ENCODE data around the gene HIVEP2. TPM values are rescaled to one million over a fixed set of nuclear protein-coding genes. Genes with fewer than 3 reads are reported as not detected.

HIVEP2 gene
- total RNA-seq, 1 donor from 2014 or later, result 3.5 TPM

DNA sequence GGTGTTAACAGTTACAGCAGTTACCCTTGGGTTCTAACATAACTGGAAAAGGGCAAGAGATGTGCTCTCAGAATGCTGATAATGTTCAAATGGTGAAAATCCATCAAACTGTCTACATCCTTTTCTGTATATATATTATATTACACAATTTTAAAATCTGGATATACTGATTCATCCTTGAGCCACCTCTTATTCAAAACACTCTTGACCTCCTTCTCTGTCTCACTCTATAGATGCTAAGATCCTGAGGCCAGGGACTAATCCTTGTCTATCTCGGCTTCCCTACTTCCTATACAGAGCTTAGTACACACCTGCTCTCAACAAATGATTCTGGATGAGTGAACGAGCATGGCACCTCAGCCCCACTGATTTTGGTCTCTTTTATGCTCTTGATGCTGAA lies 47.3 kb downstream of the HIVEP2 start:
- Mint-ChIP-seq H3K9me3 (no peaks in the 10 kb centered on the region), H3K27me3 (ENCODE audit: low read depth) (no peaks in the 10 kb centered on the region), H3K4me1 (peaks cover 27% of the 10 kb centered on the region), H3K4me3 (no peak overlapping the region), H3K36me3 (ENCODE audit: low read depth) (peaks cover 3% of the 10 kb centered on the region), H3K27ac (ENCODE audit: unreplicated experiment) (no peak overlapping the region)
- no peak for TF ChIP-seq CTCF (conservative IDR thresholded peaks at IDR 0.05)
- DNase-seq (ENCODE audit: low read depth, low spot score), result no peak

- Mint-ChIP-seq H3K9me3 (no peaks in the 10 kb centered on the region), H3K27me3 (ENCODE audit: low read depth) (no peaks in the 10 kb centered on the region), H3K36me3 (ENCODE audit: low read depth) (peaks cover 3% of the 10 kb centered on the region), H3K4me1 (peaks cover 18% of the 10 kb centered on the region), H3K27ac (ENCODE audit: unreplicated experiment) (no peak overlapping the region), H3K4me3 (no peak overlapping the region)
- no peak for DNase-seq (ENCODE audit: low read depth, low spot score)
- no peak for TF ChIP-seq CTCF (conservative IDR thresholded peaks at IDR 0.05)
Observed at GRCh38 chr6:142896732-142897131, 48.2 kb downstream of the HIVEP2 start.

- Mint-ChIP-seq H3K27me3 (ENCODE audit: low read depth) (no peaks in the 10 kb centered on the region), H3K4me1 (peaks cover 6% of the 10 kb centered on the region), H3K36me3 (ENCODE audit: low read depth) (peaks cover 3% of the 10 kb centered on the region), H3K27ac (ENCODE audit: unreplicated experiment) (no peak overlapping the region), H3K4me3 (no peak overlapping the region), H3K9me3 (no peaks in the 10 kb centered on the region)
- DNase-seq (ENCODE audit: low read depth, low spot score), result no peak
- TF ChIP-seq CTCF (conservative IDR thresholded peaks at IDR 0.05), result no peak
Observed at GRCh38 chr6:142893088-142893487, 51.9 kb downstream of the HIVEP2 start.

DNA sequence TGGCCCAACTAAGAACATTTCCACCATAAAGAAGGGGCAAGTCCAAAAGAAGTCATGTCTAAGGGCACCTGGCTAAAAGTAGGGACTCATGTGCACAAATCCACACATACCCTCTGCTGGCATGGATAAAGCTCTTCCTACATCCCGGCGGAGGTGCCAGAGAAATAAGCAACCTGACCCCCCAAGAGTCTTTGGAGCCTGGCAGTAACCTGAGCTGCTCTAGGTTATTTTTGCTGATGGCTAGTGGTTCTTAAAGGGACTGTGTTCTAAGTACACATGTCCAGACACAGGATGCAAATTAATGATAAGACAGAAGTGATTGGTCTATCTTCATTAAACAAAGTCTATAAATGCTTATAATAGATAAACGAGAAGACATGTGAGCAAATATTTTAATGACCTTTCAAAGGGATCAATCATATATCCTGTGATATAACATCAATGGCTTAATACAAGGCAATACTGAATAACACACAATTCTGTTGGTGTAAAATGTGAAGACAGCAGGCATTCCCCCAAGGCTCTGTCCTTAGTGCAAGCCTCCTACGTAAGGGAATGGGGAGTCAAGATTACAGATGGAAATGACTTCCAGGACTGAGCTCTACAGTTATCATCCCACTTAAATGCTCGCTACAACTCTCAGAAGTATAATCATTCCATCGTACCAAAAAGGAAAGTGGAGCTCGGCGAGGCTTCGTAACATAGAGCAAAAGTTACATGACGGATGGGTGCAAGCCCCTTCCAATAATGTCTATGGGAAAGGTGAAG lies 52.5 kb downstream of the HIVEP2 start:
- no peak for DNase-seq (ENCODE audit: low read depth, low spot score)
- no peak overlapping the region for H3K27ac Mint-ChIP-seq (ENCODE audit: unreplicated experiment)
- H3K27me3 Mint-ChIP-seq (ENCODE audit: low read depth), result no peaks in the 10 kb centered on the region
- peaks cover 3% of the 10 kb centered on the region for H3K36me3 Mint-ChIP-seq (ENCODE audit: low read depth)
- peaks cover 6% of the 10 kb centered on the region for H3K4me1 Mint-ChIP-seq
- no peaks in the 10 kb centered on the region for H3K9me3 Mint-ChIP-seq
- no peak overlapping the region for H3K4me3 Mint-ChIP-seq
- TF ChIP-seq CTCF (conservative IDR thresholded peaks at IDR 0.05), result no peak

DNA sequence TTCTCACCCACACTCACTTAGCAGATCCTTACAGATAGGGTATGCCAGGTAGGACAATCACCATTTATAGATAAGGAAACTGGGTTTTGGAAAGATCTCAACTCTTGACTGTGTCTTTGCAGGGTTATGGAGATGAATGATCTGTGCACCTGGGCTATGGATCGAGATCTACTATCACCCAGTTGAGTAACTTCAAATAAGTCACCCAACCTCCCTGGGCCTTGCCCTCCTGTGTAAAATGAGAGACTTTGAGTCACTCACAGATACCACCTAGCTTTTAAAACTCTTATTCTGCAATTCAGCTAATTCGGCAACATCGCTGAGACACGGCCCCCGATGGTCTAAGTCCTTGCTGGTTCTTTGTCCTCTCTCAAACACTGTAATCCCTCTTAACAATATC lies 53.5 kb downstream of the HIVEP2 start:
- Mint-ChIP-seq H3K9me3 (no peaks in the 10 kb centered on the region), H3K27ac (ENCODE audit: unreplicated experiment) (no peak overlapping the region), H3K27me3 (ENCODE audit: low read depth) (no peaks in the 10 kb centered on the region), H3K36me3 (ENCODE audit: low read depth) (peaks cover 3% of the 10 kb centered on the region), H3K4me3 (no peak overlapping the region), H3K4me1 (peaks cover 11% of the 10 kb centered on the region)
- DNase-seq (ENCODE audit: low read depth, low spot score), result no peak
- TF ChIP-seq CTCF (conservative IDR thresholded peaks at IDR 0.05), result no peak
